ENCODE results near the gene PET117.

PET117 gene

DNA sequence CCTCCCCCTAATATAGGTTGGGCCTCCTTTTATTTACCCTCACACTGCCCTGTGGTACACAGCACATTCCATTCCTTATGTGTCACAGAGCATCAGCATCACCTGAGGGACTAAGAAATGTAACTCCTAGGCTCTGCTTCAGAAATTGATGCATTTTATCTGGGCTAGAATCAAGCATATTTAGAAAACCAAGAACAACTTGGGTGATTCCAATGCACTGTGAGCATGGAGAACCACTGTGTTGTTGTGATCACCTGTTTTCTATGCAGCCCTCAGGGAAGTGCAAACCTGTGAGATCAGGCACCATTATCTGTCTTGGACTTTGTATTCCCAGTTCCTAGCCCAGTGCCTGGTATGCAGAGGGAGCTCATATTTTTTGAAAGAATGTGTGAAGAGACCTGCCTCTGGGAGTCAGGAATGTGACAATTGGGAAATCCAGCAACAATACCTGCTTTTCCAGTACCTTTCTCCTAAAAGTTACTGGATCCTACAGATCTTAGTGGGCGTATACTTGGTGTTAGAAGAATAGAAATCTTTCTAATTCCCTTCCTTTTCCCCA lies 7.0 kb downstream of the PET117 start:
- H3K9me3 ChIP-seq (ENCODE audit: control insufficient read depth, insufficient read depth, low read length): no peaks in the 10 kb centered on the region
- no peaks in the 10 kb centered on the region for H3K27me3 ChIP-seq (ENCODE audit: control insufficient read depth, low read length)
- peaks cover 55% of the 10 kb centered on the region for H3K79me2 ChIP-seq (ENCODE audit: control insufficient read depth, low read length)
- no peak overlapping the region for H3K4me2 ChIP-seq (ENCODE audit: low read length)
- TF ChIP-seq EZH2phosphoT487 (IDR thresholded peaks at IDR 0.05; ENCODE audit: borderline replicate concordance, low read length): no peak
- TF ChIP-seq, protein P1, sequence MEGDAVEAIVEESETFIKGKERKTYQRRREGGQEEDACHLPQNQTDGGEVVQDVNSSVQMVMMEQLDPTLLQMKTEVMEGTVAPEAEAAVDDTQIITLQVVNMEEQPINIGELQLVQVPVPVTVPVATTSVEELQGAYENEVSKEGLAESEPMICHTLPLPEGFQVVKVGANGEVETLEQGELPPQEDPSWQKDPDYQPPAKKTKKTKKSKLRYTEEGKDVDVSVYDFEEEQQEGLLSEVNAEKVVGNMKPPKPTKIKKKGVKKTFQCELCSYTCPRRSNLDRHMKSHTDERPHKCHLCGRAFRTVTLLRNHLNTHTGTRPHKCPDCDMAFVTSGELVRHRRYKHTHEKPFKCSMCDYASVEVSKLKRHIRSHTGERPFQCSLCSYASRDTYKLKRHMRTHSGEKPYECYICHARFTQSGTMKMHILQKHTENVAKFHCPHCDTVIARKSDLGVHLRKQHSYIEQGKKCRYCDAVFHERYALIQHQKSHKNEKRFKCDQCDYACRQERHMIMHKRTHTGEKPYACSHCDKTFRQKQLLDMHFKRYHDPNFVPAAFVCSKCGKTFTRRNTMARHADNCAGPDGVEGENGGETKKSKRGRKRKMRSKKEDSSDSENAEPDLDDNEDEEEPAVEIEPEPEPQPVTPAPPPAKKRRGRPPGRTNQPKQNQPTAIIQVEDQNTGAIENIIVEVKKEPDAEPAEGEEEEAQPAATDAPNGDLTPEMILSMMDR (IDR thresholded peaks at IDR 0.05; ENCODE audit: low read depth, low read length, poor library complexity, severe bottlenecking): no peak
- H3K4me1 ChIP-seq (ENCODE audit: control insufficient read depth, low read length): peaks cover 6% of the 10 kb centered on the region
- H3K4me3 ChIP-seq (ENCODE audit: low read length): no peak overlapping the region
- H3K27ac ChIP-seq (ENCODE audit: low read depth, low read length): no peak overlapping the region
- no peaks in the 10 kb centered on the region for H3K9me2 ChIP-seq (replicated peaks; ENCODE audit: control insufficient read depth, low read length)
- peaks cover 9% of the 10 kb centered on the region for H3F3A ChIP-seq (ENCODE audit: control insufficient read depth, insufficient read depth)
- H3K36me3 ChIP-seq (ENCODE audit: control insufficient read depth, low read length): peaks cover 68% of the 10 kb centered on the region
- no peaks in the 10 kb centered on the region for H4K20me1 ChIP-seq (ENCODE audit: control insufficient read depth, insufficient read depth, low read depth, low read length)

DNA sequence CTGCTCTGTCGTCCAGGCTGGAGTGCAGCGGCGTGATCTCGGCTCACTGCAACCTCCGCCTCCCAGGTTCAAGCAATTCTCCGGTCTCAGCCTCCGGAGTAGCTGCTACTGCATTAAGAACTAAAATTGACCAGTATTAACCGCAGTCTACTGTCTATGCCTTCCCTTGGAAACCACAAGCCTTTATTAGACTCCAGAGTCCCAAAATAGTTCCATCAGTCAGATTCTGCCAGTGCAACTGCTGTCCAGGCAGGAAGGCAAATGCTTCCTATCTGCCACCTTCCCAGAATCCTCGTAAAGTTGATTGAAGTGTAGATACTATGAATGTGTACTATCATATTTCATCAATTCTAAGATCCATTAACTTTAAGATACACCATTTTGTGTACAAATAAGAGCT lies 16.7 kb downstream of the PET117 start:
- no peaks in the 10 kb centered on the region for H3K9me2 ChIP-seq (replicated peaks; ENCODE audit: control insufficient read depth, low read length)
- no peak overlapping the region for H3K27ac ChIP-seq (ENCODE audit: low read depth, low read length)
- no peaks in the 10 kb centered on the region for H3K9me3 ChIP-seq (ENCODE audit: control insufficient read depth, insufficient read depth, low read length)
- TF ChIP-seq, protein P1 (IDR thresholded peaks at IDR 0.05; ENCODE audit: low read depth, low read length, poor library complexity, severe bottlenecking): no peak
- no peak for TF ChIP-seq EZH2phosphoT487 (IDR thresholded peaks at IDR 0.05; ENCODE audit: borderline replicate concordance, low read length)
- H3K4me3 ChIP-seq (ENCODE audit: low read length): no peak overlapping the region
- no peaks in the 10 kb centered on the region for H3F3A ChIP-seq (ENCODE audit: control insufficient read depth, insufficient read depth)
- H3K79me2 ChIP-seq (ENCODE audit: control insufficient read depth, low read length): 0 out of 2 replicates have a peak, but pooled peaks cover 3% of the 10 kb centered on the region
- no peaks in the 10 kb centered on the region for H4K20me1 ChIP-seq (ENCODE audit: control insufficient read depth, insufficient read depth, low read depth, low read length)
- H3K36me3 ChIP-seq (ENCODE audit: control insufficient read depth, low read length): peaks cover 80% of the 10 kb centered on the region
- no peaks in the 10 kb centered on the region for H3K27me3 ChIP-seq (ENCODE audit: control insufficient read depth, low read length)
- no peak overlapping the region for H3K4me2 ChIP-seq (ENCODE audit: low read length)
- no peaks in the 10 kb centered on the region for H3K4me1 ChIP-seq (ENCODE audit: control insufficient read depth, low read length)

DNA sequence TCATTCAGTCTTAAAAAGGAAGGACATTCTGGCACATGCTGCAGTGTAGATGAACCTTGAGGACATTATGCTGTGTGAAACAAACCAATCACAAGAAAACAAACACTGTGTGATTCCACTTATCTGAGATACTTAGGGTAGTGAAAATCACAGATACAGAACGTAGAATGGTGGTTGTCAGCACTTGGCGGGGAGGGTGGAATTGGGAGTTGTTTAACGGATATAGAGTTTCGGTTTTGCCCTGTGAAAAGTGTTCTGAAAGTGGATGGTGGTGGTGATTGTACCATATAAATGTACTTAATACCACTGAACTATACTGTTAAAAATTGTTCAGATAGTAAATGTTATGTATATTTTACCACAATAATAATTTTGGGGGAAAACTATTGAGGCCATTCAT lies 18.4 kb downstream of the PET117 start:
- Histone ChIP-seq H3K4me2 (ENCODE audit: low read length) (no peak overlapping the region), H3K79me2 (ENCODE audit: control insufficient read depth, low read length) (no peaks in the 10 kb centered on the region), H3K27ac (ENCODE audit: low read depth, low read length) (no peak overlapping the region), H4K20me1 (ENCODE audit: control insufficient read depth, insufficient read depth, low read depth, low read length) (no peaks in the 10 kb centered on the region), H3K27me3 (ENCODE audit: control insufficient read depth, low read length) (no peaks in the 10 kb centered on the region), H3K36me3 (ENCODE audit: control insufficient read depth, low read length) (peaks cover 72% of the 10 kb centered on the region), H3F3A (ENCODE audit: control insufficient read depth, insufficient read depth) (no peaks in the 10 kb centered on the region), H3K9me2 (replicated peaks; ENCODE audit: control insufficient read depth, low read length) (no peaks in the 10 kb centered on the region), H3K4me3 (ENCODE audit: low read length) (no peak overlapping the region), H3K4me1 (ENCODE audit: control insufficient read depth, low read length) (no peaks in the 10 kb centered on the region), H3K9me3 (ENCODE audit: control insufficient read depth, insufficient read depth, low read length) (no peaks in the 10 kb centered on the region)
- TF ChIP-seq EZH2phosphoT487 (IDR thresholded peaks at IDR 0.05; ENCODE audit: borderline replicate concordance, low read length): no peak
- TF ChIP-seq, protein P1 (IDR thresholded peaks at IDR 0.05; ENCODE audit: low read depth, low read length, poor library complexity, severe bottlenecking): no peak
